Testis (tissue), 2 donors: Measurements from ENCODE around the gene MAST4.

ENCODE experiments used
- CTCF ChIP-seq, 3 experiments: fragments of 450-650 bp in 2 of 3; fragments of 200-600 bp in 1 of 3; sonication (generic) in 1 of 3; IDR thresholded peaks; one replicate each; pipeline ENCODE4 v1.5.1; 2016 to 2019; ENCODE audit warnings: antibody characterized with exemption in 3 of 3, mild to moderate bottlenecking in 2 of 3, moderate library complexity in 1 of 3
- POLR2A ChIP-seq: fragments of 450-650 bp; IDR thresholded peaks from one replicate; pipeline ENCODE4 v1.6.1; 2017; ENCODE audit warnings: antibody characterized with exemption, mild to moderate bottlenecking, moderate library complexity

GRCh38 chr5:66869347-66869746 is 273.2 kb downstream of the MAST4 start:
- TF ChIP-seq CTCF (IDR thresholded peaks at IDR 0.05) (no peak), POLR2A (no peak)
